HL-60/S4 treated with retinoic acid at 250 ng/mL for 4 days and 3 days (cell line): ENCODE measurements around the gene GRIN2D.

Experiments
- in situ Hi-C: fragments of 300-500 bp; cut with MboI; formaldehyde crosslinking; loops from 2 replicates; pipeline ENCODE4 v1.7.0; 2022; ENCODE audit warnings: low sequenced_read_pairs

Gene GRIN2D

GRCh38 chr19:48397263-48398101 lies 4.0 kb downstream of the GRIN2D start:
- in situ Hi-C loops, result no loop called here

DNA sequence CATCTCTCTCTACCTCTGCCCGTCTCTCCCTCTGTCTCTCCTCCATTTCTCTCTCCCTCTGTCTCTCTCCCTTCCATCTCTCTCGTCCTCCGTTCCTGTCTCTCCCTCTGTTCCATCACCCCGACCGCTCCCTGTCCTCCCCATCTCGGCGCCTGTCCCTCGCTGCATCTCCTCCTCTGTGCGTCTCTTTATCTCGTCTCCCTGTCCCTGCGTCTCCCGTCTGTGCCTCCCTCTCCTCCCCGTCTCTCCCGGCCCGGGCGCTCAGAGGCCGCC lies 4.6 kb downstream of the GRIN2D start:
- in situ Hi-C loops, result no loop called here

- in situ Hi-C loops, result no loop called here
Observed at GRCh38 chr19:48398375-48399235, 5.1 kb downstream of the GRIN2D start.

DNA sequence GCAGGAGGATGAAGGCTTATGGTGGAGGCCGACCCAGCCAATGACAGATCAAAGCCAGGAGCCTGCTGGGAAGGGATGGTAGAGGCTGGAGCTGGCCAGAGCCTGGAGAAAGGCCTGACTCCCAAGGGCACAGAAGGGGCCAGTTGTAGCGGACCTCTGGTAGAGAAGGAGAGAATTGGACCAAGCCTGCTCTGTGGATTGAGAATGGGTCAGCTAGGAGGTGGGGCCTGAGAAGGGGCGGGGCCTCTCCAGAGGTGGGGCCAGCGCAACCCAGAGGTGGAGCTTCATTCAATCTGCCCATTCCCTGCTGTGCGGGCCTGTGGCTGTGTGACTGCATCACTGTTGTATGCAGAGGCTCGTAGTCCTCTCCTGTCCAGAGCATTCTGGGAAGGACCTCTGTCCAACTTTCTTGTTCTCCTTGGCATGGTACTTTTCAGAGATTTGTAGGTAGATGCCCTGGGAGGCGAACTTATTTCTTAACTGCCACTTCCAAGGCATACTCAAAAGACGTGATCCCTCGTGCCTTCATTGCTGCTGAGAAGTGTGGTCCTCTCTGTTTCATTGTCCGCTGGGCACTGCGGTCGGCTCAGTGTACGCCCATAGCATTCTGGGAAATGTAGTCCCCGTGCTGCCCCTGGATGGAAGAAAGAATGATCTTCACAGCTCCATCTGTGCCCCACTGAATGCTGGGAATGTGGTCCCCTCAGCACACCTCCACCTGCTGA lies 6.7 kb downstream of the GRIN2D start:
- in situ Hi-C loops, result no loop called here

GRCh38 chr19:48401287-48401686 lies 7.8 kb downstream of the GRIN2D start:
- in situ Hi-C loops, result no loop called here

GRCh38 chr19:48403606-48404005 lies 10.1 kb downstream of the GRIN2D start:
- in situ Hi-C loops, result no loop called here

DNA sequence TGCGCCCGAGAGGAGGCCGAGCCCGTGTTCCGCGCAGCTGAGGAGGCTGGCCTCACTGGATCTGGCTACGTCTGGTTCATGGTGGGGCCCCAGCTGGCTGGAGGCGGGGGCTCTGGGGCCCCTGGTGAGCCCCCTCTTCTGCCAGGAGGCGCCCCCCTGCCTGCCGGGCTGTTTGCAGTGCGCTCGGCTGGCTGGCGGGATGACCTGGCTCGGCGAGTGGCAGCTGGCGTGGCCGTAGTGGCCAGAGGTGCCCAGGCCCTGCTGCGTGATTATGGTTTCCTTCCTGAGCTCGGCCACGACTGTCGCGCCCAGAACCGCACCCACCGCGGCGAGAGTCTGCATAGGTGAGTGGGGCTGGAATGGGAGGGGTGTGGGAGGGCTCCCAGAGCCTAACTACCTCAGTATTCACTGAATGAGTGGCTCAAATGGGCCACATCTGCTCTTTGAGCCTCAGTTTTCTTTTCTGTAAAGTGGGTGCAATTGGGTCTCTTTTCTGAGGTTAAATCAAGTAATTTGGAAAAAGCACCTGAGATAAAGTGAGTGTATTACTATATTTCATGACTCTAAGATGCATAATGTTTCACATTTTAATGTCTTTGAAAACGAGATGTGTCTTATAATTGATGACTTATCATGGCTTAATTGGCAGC lies 11.7 kb downstream of the GRIN2D start:
- in situ Hi-C loops, result no loop called here

- in situ Hi-C loops, result no loop called here
Observed at GRCh38 chr19:48405850-48406249, 12.4 kb downstream of the GRIN2D start.

DNA sequence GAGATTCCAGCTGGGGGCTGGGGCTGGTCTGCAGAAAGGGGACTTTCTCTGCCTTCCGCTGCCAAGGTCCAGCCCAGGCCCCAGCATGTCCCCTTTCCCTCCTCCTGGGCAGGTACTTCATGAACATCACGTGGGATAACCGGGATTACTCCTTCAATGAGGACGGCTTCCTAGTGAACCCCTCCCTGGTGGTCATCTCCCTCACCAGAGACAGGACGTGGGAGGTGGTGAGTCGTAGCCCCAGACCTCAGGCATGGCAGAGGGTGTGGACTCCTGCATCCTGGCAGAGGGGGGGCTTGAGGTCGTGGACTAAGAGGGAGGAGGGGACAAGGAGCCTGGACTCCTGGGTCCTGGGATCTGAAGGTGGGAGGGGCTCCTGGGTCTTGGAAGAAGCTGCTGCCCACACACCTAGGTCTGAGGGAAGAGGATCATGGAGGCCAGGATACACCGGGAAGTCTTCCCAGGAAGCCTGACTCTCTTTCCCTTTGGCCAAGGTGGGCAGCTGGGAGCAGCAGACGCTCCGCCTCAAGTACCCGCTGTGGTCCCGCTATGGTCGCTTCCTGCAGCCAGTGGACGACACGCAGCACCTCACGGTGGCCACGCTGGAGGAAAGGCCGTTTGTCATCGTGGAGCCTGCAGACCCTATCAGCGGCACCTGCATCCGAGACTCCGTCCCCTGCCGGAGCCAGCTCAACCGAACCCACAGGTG lies 20.6 kb downstream of the GRIN2D start:
- in situ Hi-C loops, result no loop called here

DNA sequence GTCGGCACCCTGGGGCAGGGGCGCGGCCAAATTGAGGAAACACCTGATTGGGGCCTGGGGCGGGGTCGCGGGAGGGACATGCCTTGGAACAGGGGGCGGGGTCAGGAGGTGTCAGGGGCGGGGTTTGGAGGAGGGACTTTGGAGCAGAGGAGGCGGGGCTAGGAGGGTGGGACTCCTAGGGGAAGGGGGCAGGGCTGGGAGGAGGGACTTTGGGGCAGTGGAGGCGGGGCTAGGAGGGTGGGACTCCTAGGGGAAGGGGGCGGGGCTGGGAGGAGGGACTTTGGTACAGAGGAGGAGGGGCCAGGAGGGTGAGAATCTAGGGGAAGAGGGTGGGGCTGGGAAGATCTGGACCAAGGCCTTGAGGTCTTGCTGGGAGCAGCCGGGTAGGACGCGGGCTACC lies 21.9 kb downstream of the GRIN2D start:
- in situ Hi-C loops, result no loop called here

DNA sequence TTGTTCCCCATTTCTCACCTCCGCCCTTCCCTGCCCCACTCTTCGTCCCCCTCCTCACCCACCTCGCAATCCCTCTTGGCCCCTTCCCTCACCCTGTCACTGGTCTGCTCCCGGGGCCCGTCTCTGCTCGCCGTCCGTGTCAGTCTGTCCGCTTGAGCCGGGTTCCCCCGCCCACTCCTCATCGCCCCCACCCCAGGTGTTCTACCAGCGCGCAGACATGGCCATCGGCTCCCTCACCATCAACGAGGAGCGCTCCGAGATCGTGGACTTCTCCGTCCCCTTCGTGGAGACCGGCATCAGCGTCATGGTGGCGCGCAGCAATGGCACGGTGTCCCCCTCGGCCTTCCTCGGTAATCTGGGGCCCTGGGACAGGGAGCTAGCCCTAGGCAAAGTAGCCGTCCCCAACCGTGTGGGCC lies 22.3 kb downstream of the GRIN2D start:
- in situ Hi-C loops, result no loop called here

DNA sequence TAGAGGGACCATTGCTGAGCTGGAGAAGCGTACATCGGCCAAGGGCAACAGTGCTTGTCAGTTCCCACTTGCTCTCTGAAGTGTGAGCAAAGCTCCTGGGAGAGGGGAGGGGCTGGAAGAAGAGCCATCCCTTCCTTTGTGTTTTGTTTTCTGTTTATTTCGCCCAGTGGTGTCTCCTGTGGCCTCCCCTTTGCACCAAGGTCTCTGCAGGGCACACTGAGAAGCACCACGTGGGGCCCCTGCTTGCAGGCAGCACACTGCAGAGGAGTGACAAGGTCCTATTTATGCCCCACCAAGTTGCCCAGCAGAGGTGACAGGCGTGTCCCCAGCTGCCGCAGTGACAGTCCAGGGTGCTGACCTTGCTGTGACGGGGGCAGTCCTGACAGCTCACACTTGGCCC lies 24.0 kb downstream of the GRIN2D start:
- in situ Hi-C loops, result no loop called here

GRCh38 chr19:48418317-48419064 lies 25.0 kb downstream of the GRIN2D start:
- in situ Hi-C loops, result no loop called here

GRCh38 chr19:48419158-48419920 lies 25.9 kb downstream of the GRIN2D start:
- in situ Hi-C loops, result no loop called here

GRCh38 chr19:48421548-48421947 lies 28.1 kb downstream of the GRIN2D start:
- in situ Hi-C loops, result no loop called here

GRCh38 chr19:48424694-48425219 lies 31.3 kb downstream of the GRIN2D start:
- in situ Hi-C loops, result no loop called here

- in situ Hi-C loops, result no loop called here
Observed at GRCh38 chr19:48428670-48429069, 35.2 kb downstream of the GRIN2D start.

GRCh38 chr19:48433337-48433736 lies 39.9 kb downstream of the GRIN2D start:
- in situ Hi-C loops, result no loop called here

DNA sequence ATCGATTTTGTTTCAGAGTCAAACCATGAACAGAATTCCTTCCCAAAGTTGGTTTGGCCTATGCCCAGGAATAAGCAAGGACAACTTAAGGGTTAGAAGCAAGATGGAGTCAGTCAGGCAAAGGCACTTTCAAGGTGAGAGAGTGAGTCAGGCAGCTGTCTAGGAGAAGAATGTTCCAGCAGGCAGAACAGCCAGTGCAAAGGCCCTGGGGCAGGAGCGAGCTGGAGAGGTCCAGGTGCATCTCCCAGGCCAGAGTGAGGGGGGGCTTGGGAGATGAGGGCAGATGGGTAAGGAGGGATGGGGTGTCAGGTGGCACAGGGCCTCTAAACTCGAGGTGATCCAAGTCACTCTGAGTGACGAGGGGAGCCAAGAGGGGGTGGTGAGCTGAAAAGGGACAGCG lies 43.1 kb downstream of the GRIN2D start:
- in situ Hi-C loops, result no loop called here
